OCI-LY7 (cell line): ENCODE data around the gene HNRNPH1. TPM values are rescaled to one million over a fixed set of nuclear protein-coding genes. Genes with fewer than 3 reads are reported as not detected.

Experiments
- BruUV-seq: library from RNA; stranded (reverse); fragments of 400-500 nt; replicated peaks from 2 replicates; lab custom pipeline; 2021; lab: Mats Ljungman, UMichigan
- CTCF ChIA-PET: fragments of 300-600 bp; sonication (Branson Sonifier 250); formaldehyde crosslinking; loops from one replicate; lab custom pipeline; 2022; ENCODE audit warnings: antibody characterized with exemption; ENCODE audit not compliant: unreplicated experiment; lab: Charles Lee
- POLR2A ChIA-PET: fragments of 300-600 bp; sonication (Branson Sonifier 250); formaldehyde crosslinking; loops from one replicate; lab custom pipeline; 2022; ENCODE audit warnings: antibody characterized with exemption; lab: Charles Lee
- DNase-seq: peaks from one replicate; pipeline ENCODE4 v3.0.0-alpha.2; 2015; ENCODE audit warnings: low spot score
- H2AFZ ChIP-seq: fragments of 200-600 bp; sonication (generic), shearing (Covaris generic); 2 replicates; pipeline ENCODE4 v1.6.1; 2014; ENCODE audit warnings: mild to moderate bottlenecking, antibody characterized with exemption, low read length, moderate library complexity
- H3K27ac ChIP-seq: fragments of 200-600 bp; sonication (generic); 2 replicates; pipeline ENCODE4 v1.5.1; 2014; ENCODE audit warnings: mixed run types, low read depth, mild to moderate bottlenecking, moderate library complexity, low read length, inconsistent platforms; ENCODE audit not compliant: poor library complexity, severe bottlenecking
- H3K36me3 ChIP-seq: fragments of 200-600 bp; sonication (generic); 2 replicates; pipeline ENCODE4 v1.6.1; 2014; ENCODE audit warnings: mild to moderate bottlenecking, antibody characterized with exemption, low read length, moderate library complexity, mixed read lengths; ENCODE audit not compliant: insufficient read depth
- H3K4me1 ChIP-seq: fragments of 200-600 bp; sonication (generic); 2 replicates; pipeline ENCODE4 v1.5.1; 2014; ENCODE audit warnings: mild to moderate bottlenecking, low read length; ENCODE audit not compliant: insufficient read depth, poor library complexity, severe bottlenecking
- H3K4me2 ChIP-seq: fragments of 200-600 bp; sonication (generic); 2 replicates; pipeline ENCODE4 v1.6.1; 2014; ENCODE audit warnings: mild to moderate bottlenecking, low read length
- H3K4me3 ChIP-seq: fragments of 200-600 bp; sonication (generic); 2 replicates; pipeline ENCODE4 v1.5.1; 2014; ENCODE audit warnings: mild to moderate bottlenecking, low read depth, low read length; ENCODE audit not compliant: poor library complexity, severe bottlenecking
- H3K79me2 ChIP-seq: fragments of 200-600 bp; sonication (generic); 2 replicates; pipeline ENCODE4 v1.6.1; 2016; ENCODE audit warnings: low read depth, mild to moderate bottlenecking, low read length, moderate library complexity, mixed read lengths; ENCODE audit not compliant: insufficient read depth
- H3K9me2 ChIP-seq: fragments of 200-600 bp; sonication (generic); 2 replicates; pipeline ENCODE4 v1.6.1; 2016; ENCODE audit warnings: mild to moderate bottlenecking, low read length, mixed read lengths; ENCODE audit not compliant: insufficient read depth
- H3K9me3 ChIP-seq: fragments of 200-600 bp; sonication (generic); 2 replicates; pipeline ENCODE4 v1.6.1; 2014; ENCODE audit warnings: mild to moderate bottlenecking, mixed run types, low read length, mixed read lengths
- H4K20me1 ChIP-seq: fragments of 200-600 bp; sonication (generic); 2 replicates; pipeline ENCODE4 v1.6.1; 2014; ENCODE audit warnings: mild to moderate bottlenecking, antibody characterized with exemption, low read length, moderate library complexity, mixed read lengths; ENCODE audit not compliant: insufficient read depth
- EZH2phosphoT487 ChIP-seq: fragments of 200-600 bp; sonication (generic); IDR thresholded peaks from 2 replicates; pipeline ENCODE4 v1.6.1; 2018; ENCODE audit warnings: low read depth, borderline replicate concordance, mild to moderate bottlenecking, mixed run types, antibody characterized with exemption, low read length, moderate library complexity, mixed read lengths
- intact Hi-C: fragments of 100-400 bp; cut with micrococcal nuclease; formaldehyde crosslinking; loops from one replicate; pipeline ENCODE4 v1.10.0; 2022; ENCODE audit not compliant: unreplicated experiment
- total RNA-seq, 2 experiments: library from RNA; depleted of rRNA in 1 of 2; stranded (reverse); fragments of >200 nt in 1 of 2; shearing (Covaris generic) in 1 of 2; gene quantifications; 2 replicates each; pipeline ENCODE4 v1.2.3, GENCODE V29; 2014 to 2022
- TF ChIP-seq, protein P1 (sequence below): fragments of 200-600 bp; sonication (generic); conservative IDR thresholded peaks from 2 replicates; pipeline ENCODE4 v1.5.1; 2014; ENCODE audit warnings: mild to moderate bottlenecking, antibody characterized with exemption, low read length, moderate library complexity, mixed read lengths

HNRNPH1 gene
- total RNA-seq, 2 experiments from 2014 or later, result 814 to 1,011 TPM

GRCh38 chr5:179610903-179611265 lies 12.6 kb downstream of the HNRNPH1 start:
- no peak overlapping the region for H3K4me3 ChIP-seq
- ChIA-PET POLR2A (interaction anchor here (1.3 to 1.9 kb wide), 2 partner anchors 10 to 12 kb away, joined by 6 to 11 read pairs; partner anchors contain the start of gene HNRNPH1), CTCF (no interaction called here)
- intact Hi-C loops, result no loop called here
- H4K20me1 ChIP-seq, result peaks cover 16% of the 10 kb centered on the region
- no peaks in the 10 kb centered on the region for H3K9me2 ChIP-seq
- peaks cover 22% of the 10 kb centered on the region; the same call in 1 of the 2 replicates for H3K79me2 ChIP-seq
- no TSS peak for BruUV-seq
- no peak for DNase-seq
- H3K9me3 ChIP-seq, result no peaks in the 10 kb centered on the region
- TF ChIP-seq, protein P1, sequence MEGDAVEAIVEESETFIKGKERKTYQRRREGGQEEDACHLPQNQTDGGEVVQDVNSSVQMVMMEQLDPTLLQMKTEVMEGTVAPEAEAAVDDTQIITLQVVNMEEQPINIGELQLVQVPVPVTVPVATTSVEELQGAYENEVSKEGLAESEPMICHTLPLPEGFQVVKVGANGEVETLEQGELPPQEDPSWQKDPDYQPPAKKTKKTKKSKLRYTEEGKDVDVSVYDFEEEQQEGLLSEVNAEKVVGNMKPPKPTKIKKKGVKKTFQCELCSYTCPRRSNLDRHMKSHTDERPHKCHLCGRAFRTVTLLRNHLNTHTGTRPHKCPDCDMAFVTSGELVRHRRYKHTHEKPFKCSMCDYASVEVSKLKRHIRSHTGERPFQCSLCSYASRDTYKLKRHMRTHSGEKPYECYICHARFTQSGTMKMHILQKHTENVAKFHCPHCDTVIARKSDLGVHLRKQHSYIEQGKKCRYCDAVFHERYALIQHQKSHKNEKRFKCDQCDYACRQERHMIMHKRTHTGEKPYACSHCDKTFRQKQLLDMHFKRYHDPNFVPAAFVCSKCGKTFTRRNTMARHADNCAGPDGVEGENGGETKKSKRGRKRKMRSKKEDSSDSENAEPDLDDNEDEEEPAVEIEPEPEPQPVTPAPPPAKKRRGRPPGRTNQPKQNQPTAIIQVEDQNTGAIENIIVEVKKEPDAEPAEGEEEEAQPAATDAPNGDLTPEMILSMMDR, result no peak
- no peak for TF ChIP-seq EZH2phosphoT487
- H3K36me3 ChIP-seq, result peaks cover 94% of the 10 kb centered on the region
- no peaks in the 10 kb centered on the region for H3K4me1 ChIP-seq
- no peak overlapping the region for H3K4me2 ChIP-seq
- H3K27ac ChIP-seq, result no peak overlapping the region
- no peak overlapping the region for H2AFZ ChIP-seq

DNA sequence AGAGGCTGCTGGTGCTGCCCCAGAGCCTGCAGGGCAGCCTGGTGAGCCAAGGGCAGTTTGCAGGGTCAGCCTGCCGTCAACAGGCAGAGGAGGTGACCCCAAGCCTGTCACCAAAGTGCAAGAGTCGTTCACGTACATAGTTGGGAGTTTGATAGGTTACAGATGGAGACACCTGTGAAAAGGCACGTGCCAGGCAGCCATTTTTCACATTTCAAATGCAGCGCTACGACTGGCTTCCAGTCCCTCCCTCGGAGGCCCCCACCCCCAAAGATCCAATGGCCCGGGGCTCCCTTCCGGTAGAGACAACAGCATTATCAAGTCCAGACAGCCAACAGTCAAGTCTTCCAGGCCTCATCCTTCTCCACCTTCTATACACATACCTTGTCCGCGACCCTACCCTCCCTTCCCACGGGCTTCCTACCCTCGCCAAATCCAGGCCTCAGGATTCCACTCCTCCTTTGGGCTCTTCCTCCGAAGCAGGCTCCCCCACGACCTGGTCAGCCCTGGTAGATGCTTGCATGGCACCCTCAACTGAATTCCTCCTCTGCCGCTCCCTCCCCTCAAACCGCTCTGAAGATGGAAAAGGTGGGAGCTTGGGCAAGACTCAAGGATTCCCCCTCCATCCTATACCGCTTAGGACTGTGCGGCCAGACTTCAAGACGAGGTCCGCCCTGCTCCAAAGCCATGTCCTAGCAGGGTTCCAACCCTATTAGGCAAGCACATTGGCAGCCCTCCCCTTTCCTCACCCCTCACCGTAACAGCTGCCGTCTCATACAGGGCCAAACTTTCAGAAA lies 13.2 kb downstream of the HNRNPH1 start:
- Histone ChIP-seq H3K9me2 (no peaks in the 10 kb centered on the region), H3K4me2 (no peak overlapping the region), H2AFZ (no peak overlapping the region), H4K20me1 (peaks cover 11% of the 10 kb centered on the region), H3K27ac (no peak overlapping the region), H3K4me1 (no peaks in the 10 kb centered on the region), H3K4me3 (no peak overlapping the region), H3K79me2 (peaks cover 16% of the 10 kb centered on the region; the same call in 1 of the 2 replicates), H3K9me3 (no peaks in the 10 kb centered on the region), H3K36me3 (peaks cover 94% of the 10 kb centered on the region)
- ChIA-PET POLR2A (interaction anchor here (1.3 to 1.9 kb wide), 2 partner anchors 11 to 13 kb away, joined by 6 to 11 read pairs; partner anchors contain the start of gene HNRNPH1), CTCF (no interaction called here)
- DNase-seq, result no peak
- intact Hi-C loops, result no loop called here
- no peak for TF ChIP-seq EZH2phosphoT487
- TF ChIP-seq, protein P1, result no peak
- no TSS peak for BruUV-seq

GRCh38 chr5:179609834-179610108 lies 13.7 kb downstream of the HNRNPH1 start:
- BruUV-seq, result no TSS peak
- Histone ChIP-seq H3K4me1 (no peaks in the 10 kb centered on the region), H3K36me3 (peaks cover 91% of the 10 kb centered on the region), H3K79me2 (peaks cover 11% of the 10 kb centered on the region; the same call in 1 of the 2 replicates), H2AFZ (no peak overlapping the region), H3K4me2 (no peak overlapping the region), H3K9me3 (no peaks in the 10 kb centered on the region), H3K27ac (no peak overlapping the region), H4K20me1 (peaks cover 6% of the 10 kb centered on the region; the same call in 1 of the 2 replicates), H3K9me2 (no peaks in the 10 kb centered on the region), H3K4me3 (no peak overlapping the region)
- DNase-seq, result no peak
- ChIA-PET POLR2A (no interaction called here), CTCF (no interaction called here)
- no peak for TF ChIP-seq EZH2phosphoT487
- TF ChIP-seq, protein P1, result no peak
- intact Hi-C loops, result no loop called here
